Femur (tissue), 1 donor: ENCODE results near the gene LRRC71.
"Not testable (repeated sequence)": the region's sequence is repeated elsewhere in the genome, so short reads cannot be mapped to it uniquely, and the experiment has no call there.

Source experiments
- DNase-seq: peaks from one replicate; pipeline ENCODE4 v3.0.0-alpha.2; 2017

Gene LRRC71

DNA sequence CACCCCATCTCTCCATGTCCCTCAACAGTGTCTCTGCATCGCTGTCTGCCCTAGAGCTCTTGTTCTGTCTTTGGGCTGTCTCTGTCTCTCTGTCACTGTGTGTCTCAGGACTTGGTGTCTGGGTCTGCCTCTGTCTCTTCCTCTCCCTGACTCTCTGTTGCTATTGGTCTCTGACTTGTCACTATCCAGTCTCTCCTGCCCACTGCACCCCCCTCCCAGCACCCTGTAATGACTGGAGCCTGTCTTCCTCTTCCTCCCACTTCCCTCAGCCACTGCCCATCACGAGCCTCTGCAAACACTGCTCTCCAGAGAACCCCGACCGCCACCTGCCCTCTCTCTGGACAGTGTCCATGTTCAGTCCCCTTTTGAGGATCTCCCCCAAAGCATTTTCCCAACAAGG, 14.8 kb upstream of the LRRC71 start:
- no peak for DNase-seq

DNA sequence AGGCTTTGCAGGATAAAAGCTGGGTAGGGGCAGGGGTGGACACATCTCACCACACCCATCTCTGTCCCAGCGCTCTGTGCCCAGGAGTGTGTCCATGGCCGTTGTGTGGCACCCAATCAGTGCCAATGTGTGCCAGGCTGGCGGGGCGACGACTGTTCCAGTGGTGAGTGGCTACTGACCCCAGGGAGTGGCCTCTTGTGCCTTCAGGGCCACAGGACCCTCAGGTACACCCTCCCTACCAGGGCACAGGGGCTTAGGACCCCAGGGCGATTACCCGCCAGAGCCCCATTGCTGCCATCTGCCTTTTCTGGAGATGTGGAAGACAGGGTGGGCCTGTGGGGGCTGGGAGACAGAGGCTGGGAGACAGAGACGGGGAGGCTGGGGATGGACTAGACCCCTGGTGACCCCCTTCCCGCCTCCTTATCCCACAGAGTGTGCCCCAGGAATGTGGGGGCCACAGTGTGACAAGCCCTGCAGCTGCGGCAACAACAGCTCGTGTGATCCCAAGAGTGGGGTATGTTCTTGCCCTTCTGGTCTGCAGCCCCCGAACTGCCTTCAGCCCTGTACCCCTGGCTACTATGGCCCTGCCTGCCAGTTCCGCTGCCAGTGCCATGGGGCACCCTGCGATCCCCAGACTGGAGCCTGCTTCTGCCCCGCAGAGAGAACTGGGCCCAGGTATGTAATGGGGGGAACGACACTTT, 14.1 kb upstream of the LRRC71 start:
- DNase-seq = no peak

DNA sequence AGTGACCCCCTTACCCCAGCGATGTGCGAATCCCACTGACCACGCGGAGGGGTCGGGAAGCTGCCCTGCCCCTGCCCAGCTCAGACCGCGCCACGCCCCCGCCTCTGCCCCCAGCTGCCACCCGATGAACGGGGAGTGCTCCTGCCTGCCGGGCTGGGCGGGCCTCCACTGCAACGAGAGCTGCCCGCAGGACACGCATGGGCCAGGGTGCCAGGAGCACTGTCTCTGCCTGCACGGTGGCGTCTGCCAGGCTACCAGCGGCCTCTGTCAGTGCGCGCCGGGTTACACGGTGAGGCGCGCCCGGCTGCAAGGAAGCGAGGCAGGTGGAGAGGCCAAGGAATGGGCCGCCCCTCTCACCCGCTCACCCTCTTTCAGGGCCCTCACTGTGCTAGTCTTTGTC, 11.9 kb upstream of the LRRC71 start:
- no peak for DNase-seq

DNA sequence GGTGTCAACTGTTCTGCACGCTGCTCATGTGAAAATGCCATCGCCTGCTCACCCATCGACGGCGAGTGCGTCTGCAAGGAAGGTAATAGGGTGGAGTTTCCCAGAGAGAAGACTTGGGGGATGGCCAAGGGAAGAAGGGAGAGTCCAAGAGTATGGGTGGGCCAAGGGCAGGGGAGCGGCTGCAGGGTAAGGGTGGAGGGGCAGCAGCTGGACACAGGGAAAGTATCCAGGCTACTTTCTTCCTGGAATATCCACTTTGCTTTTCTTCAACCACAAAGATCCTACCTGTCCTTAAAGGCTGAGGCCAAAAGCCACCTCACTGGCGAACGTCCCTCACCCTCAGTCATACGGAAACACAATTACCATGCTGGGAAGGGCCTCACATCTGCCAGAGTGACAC, 11.5 kb upstream of the LRRC71 start:
- no peak for DNase-seq

DNA sequence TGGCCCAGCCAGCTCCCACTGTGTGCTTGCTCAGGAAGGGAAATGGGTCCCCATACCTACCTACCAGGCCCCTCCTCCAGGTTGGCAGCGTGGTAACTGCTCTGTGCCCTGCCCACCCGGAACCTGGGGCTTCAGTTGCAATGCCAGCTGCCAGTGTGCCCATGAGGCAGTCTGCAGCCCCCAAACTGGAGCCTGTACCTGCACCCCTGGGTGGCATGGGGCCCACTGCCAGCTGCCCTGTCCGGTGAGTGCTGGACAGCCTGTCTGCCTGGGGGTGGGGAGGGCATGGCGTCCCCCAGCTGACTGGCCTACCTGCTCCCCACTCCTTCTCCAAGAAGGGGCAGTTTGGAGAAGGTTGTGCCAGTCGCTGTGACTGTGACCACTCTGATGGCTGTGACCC, 10.8 kb upstream of the LRRC71 start:
- no peak for DNase-seq

DNA sequence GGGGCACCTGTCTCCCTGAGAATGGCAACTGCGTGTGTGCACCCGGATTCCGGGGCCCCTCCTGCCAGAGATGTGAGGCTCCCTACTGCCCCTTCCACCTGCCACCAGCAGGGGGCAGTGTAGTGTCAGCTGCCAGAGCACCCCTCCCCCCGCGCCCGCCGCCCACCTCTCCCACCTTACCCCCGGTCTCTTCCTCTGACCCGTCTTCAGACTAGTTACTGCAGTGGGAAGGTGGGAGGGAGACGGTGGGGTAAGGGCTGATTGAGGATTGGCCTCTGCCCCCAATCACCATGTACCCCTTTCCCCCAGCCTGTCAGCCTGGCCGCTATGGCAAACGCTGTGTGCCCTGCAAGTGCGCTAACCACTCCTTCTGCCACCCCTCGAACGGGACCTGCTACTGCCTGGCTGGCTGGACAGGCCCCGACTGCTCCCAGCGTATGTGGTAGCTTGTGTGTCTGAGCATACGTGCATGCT, 10.1 kb upstream of the LRRC71 start:
- DNase-seq = no peak

DNA sequence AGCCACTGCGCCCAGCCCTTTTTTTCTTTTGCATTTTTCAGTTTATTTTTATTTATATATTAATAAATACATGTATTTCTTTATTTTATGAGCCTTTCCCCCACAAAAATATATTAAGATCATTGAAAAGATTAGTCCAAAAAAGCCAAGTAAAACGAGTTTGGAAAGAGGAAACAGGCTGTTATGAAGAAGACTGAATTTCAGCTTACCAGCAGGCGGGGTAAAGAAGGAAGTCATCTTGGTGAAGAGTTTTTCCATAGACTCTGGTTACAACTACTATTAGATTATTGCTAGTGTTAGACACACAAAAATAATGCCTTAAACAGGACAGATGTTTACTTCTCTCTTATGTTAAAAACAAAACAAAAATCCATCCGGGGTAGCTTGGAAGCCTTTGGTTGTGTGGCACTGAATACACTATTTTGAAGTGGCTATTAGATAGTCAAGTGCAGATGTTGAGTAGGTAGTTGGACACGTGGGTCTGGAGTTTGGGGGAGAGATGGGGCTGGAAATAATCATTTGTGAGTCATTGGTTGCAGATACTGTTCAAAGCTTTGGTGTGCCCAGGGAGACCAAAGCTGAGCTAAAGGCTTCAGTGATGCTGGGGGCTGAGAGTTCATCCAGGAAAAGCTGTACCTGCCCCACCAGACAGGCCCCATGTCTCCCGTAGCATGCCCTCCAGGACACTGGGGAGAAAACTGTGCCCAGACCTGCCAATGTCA, 8.7 kb upstream of the LRRC71 start:
- no peak for DNase-seq

DNA sequence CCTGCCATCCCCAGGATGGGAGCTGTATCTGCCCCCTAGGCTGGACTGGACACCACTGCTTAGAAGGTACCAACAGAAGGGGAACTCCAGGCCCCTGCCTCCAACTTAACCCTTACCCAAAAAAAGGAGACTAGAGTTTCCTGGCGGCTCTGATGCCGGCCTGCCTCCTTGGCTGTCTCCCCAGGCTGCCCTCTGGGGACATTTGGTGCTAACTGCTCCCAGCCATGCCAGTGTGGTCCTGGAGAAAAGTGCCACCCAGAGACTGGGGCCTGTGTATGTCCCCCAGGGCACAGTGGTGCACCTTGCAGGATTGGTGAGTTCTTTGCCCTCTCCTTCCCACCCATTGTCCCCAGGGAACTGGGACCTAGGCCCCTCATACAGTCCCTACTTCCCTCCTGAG, 8.1 kb upstream of the LRRC71 start:
- no peak for DNase-seq

DNA sequence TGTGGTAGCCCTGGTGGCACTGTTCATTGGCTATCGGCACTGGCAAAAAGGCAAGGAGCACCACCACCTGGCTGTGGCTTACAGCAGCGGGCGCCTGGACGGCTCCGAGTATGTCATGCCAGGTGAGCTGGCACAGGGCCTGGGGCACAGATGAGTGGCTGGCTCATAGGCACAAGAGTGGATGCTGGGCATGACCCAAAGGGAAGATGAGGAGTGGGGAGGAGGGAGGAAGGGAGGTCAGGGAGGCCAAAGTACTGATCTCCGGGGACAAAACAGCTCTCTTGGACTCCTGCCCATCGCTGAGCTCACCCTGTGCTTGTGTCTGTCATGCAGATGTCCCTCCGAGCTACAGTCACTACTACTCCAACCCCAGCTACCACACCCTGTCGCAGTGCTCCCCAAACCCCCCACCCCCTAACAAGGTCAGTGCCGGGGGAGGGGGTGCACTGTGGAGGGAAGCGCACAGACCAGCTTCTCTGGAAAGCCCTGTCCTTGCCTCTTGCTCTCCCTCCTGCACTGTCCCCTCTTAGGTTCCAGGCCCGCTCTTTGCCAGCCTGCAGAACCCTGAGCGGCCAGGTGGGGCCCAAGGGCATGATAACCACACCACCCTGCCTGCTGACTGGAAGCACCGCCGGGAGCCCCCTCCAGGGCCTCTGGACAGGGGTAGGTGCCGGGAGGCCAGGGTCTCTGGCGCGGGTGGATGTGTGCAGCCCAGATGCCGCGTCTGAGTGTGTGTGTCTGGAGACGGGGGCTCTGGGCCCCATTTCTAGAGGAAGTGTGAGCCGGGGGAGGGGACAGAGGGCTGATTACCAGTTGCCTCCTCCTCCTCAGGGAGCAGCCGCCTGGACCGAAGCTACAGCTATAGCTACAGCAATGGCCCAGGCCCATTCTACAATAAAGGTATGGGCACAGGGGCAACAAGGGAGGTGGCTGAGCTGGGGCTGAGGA, 7.3 kb upstream of the LRRC71 start:
- DNase-seq = no peak

DNA sequence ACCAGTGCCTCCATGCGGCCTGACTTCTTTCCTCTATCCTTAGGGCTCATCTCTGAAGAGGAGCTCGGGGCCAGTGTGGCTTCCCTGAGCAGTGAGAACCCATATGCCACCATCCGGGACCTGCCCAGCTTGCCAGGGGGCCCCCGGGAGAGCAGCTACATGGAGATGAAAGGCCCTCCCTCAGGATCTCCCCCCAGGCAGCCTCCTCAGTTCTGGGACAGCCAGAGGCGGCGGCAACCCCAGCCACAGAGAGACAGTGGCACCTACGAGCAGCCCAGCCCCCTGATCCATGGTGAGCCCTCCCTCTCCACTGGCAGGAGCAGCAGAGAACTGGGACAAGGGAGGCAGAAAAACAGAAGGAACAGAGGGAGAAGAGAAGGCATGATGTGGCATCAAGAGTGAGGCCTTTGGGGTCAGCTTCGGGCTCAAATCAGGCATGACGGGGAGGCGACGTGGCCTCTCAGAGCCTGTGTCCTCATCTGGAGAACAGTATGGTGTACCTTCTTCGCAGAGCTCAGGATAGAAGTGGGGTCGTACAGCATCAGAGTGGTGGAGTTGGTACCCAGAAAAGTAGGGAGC, 6.5 kb upstream of the LRRC71 start:
- DNase-seq = no peak

DNA sequence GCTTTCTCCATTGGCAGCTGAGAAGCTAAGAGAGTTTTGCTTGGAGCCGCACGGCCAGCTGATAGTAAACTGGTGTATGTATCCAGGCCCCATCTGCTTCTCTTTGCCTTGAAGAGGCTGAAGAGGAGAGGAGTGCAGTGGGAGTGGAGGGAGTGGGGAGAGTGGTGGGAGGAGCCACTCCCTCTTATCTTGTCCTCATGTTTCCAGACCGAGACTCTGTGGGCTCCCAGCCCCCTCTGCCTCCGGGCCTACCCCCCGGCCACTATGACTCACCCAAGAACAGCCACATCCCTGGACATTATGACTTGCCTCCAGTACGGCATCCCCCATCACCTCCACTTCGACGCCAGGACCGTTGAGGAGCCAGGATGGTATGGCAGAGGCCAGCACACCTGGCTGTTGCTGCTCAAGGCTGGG, 6.0 kb upstream of the LRRC71 start:
- DNase-seq = no peak

DNA sequence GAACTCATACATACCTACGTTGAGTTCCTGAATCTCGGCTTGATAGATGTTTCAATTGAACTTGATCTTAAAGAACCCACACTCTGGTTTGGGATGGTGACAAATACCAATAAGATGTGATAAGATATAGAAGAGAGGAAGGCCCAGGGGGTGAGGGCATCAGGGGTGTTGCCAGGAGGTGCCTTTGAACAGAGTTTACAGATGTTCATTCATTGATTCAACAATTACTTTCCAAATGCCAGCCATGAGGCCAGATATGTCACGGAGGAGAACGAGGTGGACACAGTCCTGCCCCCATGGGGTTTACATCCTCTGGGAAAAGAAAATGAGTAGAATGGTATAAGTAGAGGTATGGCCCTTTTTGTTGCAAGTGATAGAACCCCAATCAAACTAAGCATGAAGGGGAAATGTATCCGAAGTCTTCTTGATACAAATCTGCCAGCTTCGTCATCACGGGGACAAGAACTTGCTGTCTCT, 659 bp downstream of the LRRC71 start:
- no peak for DNase-seq

DNA sequence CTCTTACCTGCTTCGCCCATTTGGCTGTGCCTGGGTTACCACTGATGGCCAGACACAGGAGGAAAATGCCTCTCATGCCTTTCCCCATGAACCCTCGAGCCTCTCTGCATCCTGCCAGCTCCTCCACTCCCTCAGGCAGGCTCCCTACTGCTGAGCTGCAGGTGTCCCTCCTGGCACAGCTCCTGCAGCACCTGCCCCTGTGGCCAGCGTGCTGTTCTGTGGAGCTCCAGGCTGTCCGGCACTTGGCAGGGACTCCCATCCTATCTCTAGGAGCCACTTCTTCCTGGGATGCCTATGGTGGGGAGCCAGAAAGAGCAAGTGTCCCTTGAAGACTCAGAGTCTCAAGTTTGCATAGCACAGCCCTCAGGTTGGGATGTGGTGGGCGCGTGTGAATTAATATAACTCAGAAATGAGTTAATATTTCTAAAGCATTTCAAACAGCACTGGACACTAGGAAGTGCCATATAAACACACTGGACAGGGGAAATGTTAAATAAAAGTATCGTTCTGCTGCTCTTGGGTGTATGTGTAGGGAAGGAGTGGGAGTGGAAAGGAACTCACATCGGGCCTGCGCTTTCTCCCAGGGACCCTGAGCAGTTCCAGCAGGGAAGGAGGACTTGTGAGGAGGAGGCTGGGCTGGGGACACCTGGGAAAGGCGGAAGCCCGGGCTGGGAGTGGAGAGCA, 2.7 kb downstream of the LRRC71 start:
- DNase-seq = no peak

DNA sequence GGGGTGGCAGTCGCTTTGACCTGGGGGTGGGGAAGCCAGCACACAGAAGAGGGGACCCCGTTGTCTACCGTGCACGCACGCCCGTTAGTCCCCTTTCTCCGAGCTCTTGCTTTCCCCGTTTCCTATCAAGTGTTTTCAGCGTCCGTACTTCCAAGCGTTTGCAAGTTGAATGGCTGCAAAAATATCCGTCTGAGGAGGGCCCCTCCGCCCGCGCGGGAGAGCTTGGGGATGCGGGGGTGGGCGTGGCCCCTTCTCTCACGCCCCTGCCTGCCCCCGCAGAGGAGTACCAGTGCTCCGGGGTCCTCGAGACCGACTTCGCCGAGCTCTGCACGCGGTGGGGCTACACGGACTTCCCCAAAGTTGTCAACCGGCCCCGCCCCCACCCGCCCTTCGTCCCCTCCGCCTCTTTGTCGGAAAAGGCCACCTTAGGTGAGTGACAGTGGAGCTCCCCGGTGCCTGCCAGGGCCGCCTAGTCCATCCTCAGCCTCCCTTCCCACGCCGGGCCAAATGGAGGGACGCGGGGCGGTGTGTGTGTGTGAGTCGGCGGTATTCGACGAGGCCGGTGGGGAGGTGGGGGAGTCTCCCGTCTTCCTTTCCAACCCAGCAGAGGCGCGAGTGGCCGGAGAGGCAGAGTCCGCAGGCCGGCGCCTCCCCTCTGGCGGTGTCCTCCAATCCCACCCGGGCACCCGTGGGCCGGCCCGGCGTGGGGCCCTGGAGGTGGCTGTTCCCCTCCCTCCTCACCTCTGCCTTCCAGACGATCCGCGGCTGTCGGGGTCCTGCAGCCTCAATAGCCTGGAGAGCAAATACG, 3.4 kb downstream of the LRRC71 start:
- DNase-seq = no peak

DNA sequence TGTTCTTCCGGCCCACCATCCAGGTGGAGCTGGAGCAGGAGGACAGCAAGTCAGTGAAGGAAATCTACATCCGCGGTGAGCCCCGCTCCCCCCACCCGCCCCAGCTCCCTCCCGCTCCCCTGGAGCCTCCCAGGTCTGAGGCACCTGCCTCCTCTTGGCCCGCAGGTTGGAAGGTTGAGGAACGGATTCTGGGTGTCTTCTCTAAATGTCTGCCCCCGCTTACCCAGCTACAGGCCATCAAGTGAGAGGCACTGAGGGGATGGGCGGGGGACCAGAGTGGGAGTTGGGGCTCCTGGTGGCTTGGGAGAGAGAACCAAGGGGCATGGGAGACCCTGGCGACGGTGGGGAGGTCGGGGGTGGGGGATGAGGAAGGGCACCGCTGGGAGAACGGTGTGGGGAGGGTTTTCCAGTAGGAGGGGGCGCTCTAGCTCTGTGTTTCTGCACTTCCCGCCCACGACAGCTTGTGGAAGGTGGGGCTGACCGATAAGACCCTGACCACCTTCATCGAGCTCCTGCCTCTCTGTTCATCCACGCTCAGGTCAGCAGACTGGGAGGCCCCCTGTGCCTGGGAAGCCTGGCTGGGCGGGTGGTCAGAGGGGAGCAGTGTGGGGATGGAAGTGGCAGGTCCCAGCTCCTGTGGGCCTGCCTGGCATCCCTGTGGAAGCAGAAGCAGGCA, 4.2 kb downstream of the LRRC71 start:
- DNase-seq = no peak

DNA sequence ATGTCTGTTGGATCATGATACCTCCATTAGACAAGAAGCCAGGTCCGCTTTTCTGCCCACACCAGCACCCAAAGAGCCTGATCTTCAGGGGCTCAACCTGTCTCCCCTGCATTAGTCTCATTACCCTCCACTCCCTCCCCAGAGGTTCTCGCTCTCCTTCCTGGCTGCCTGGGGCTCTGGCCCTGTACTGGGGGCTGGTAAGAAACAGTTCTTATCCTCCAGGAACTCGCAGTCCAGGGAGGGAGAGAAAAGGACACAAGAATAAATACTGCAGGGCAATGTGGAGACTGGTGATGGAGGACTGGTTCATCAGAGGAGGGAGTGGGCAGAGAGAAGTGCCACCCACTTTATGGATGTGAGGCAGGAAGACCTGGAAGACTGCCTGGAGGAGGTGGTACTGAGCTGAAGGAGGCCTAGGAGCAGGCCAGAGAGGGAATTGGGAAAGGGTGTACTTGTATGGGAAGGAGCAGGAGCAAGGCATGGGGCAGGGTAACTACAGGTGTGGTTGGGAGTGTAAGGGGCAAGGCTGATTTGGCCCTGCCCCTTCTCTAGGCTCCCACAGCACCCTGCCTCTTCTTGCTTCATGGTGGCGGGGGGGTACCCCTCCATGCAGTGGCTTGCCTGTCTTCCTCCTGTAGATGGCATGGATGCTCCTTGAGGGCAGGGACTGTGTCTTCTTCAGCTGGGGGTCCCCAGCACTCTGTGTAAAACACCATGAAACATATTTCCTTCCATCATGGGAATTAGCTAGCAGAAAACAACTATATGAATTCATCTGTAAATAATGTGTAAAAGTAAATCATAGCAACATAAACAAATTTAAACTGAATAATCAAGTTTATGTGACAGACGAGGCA, 5.0 kb downstream of the LRRC71 start:
- DNase-seq = no peak

DNA sequence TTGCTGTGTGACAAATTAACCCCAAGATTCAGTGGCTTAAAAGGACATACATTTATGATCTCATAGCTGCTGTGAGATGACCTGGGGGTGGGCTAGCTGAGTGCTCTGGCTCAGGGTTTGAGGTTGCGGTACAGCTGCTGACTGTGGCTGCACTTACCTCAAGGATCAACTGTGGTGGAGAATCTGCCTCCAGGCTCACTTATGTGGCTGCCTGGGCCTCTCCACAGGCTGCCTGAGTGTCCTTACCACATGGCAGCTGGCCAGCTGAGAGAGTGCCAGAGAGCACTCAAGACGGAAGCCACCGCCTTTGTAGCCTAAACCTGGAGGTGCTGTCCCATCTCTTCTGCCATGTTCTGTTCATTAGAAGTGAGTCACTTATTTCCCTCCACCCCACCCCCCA, 5.7 kb downstream of the LRRC71 start:
- DNase-seq = peak; percentile 67

DNA sequence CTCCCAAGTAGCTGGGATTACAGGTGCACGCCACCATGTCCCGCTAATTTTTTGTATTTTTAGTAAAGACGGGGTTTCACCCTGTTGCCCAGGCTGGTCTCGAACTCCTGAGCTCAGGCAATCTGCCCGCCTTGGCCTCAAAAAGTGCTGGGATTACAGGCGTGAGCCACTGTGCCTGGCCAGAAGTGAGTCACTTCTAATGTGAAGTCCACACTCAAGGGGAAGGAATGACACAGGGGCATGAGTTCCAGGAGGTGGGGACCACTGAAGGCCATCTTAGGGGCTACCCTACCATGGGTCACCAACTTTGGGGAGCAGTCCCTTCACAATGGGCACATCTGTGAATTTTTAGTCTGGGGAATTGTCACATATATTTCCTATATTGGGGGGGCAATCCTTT, 6.3 kb downstream of the LRRC71 start:
- DNase-seq = not testable (repeated sequence)

DNA sequence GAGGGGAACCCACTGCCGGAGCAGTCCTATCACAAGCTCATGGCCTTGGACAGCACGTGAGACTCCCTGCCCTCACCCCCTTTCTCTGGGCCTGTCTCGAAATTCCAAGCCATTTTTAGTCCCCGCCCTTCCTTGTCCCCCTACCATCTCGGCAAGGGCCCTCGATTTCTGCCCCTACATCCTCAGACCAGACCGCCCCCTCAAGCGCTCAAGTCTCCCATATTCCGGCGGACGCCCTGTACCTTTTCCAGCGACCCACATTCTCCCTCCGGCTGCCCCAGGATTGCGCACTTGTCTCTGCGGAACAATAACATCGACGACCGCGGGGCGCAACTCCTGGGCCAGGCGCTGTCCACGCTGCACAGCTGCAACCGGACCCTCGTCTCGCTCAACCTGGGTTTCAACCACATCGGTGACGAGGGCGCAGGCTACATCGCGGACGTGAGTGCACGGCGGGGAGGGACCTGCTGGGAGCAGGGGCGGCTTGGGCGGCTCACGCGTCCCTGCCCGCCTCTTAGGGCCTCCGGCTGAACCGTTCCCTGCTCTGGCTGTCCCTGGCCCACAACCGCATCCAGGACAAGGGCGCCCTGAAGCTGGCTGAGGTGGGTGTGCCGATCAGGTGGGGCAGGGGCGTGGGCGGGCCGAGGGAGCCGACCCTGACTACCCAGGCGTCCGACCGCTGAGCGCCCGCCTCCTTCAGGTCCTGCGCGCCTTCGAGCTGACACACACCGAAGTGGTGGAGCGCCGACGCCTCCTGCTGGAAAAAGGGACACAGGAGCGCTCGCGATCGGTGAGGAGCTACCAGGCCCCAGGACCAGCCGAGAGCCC, 7.0 kb downstream of the LRRC71 start:
- DNase-seq = peak; percentile 84
